Erythroblast (primary cell): ENCODE data around the gene VWA1.
A peak's percentile ranks its signal among the peaks of the same experiment; 100 is the strongest.

Experiments
- DNase-seq, 2 experiments: peaks; one replicate each; lab custom pipeline; 2025; lab: John Stamatoyannopoulos, UW
- GATA1 ChIP-seq: IDR thresholded peaks from 2 replicates; pipeline ENCODE4 v1.6.1; 2011; ENCODE audit warnings: low read depth, mild to moderate bottlenecking, control low read depth, low read length, moderate library complexity
- POLR2A ChIP-seq: IDR thresholded peaks from 2 replicates; pipeline ENCODE4 v1.6.1; 2011; ENCODE audit warnings: mild to moderate bottlenecking, low read length

The VWA1 gene

GRCh38 chr1:1435106-1435903 lies at the start of gene VWA1:
TSS of gene VWA1 (plus strand) at chr1:1435690. CDS start at chr1:1435749, 59 bp downstream.
- TF ChIP-seq POLR2A (no peak), GATA1 (no peak)
- peak; percentile 76 to 80 for DNase-seq

- no peak for DNase-seq
- no peak for TF ChIP-seq POLR2A
Measured at GRCh38 chr1:1385931-1386330, 49.6 kb upstream of the VWA1 start.

- TF ChIP-seq GATA1 = no peak
- TF ChIP-seq POLR2A = no peak
- DNase-seq = no peak
Measured at GRCh38 chr1:1387098-1388077, 48.1 kb upstream of the VWA1 start.

GRCh38 chr1:1388078-1388472 lies 47.4 kb upstream of the VWA1 start:
- DNase-seq = no peak
- TF ChIP-seq POLR2A = no peak
- TF ChIP-seq GATA1 = no peak

GRCh38 chr1:1390675-1391074 lies 44.8 kb upstream of the VWA1 start:
- no peak for TF ChIP-seq POLR2A
- TF ChIP-seq GATA1 = no peak
- DNase-seq = no peak

GRCh38 chr1:1391225-1391624 lies 44.3 kb upstream of the VWA1 start:
- DNase-seq = no peak
- no peak for TF ChIP-seq POLR2A
- TF ChIP-seq GATA1 = no peak

GRCh38 chr1:1393014-1393413 lies 42.5 kb upstream of the VWA1 start:
- TF ChIP-seq POLR2A = no peak
- no peak for DNase-seq

- TF ChIP-seq GATA1 (no peak), POLR2A (no peak)
Measured at GRCh38 chr1:1393428-1393827, 42.1 kb upstream of the VWA1 start.

GRCh38 chr1:1394116-1394515 lies 41.4 kb upstream of the VWA1 start:
- DNase-seq = no peak
- TF ChIP-seq GATA1 = no peak
- TF ChIP-seq POLR2A = no peak

More at GRCh38 chr1:1393428-1393827, 42.1 kb upstream of the VWA1 start:
- DNase-seq = no peak

GRCh38 chr1:1395166-1395565 lies 40.3 kb upstream of the VWA1 start:
- TF ChIP-seq GATA1 (no peak), POLR2A (no peak)
- DNase-seq = no peak

- DNase-seq = peak; percentile 73 to 84
- TF ChIP-seq GATA1 (no peak), POLR2A (no peak)
Measured at GRCh38 chr1:1397839-1398523, 37.5 kb upstream of the VWA1 start.

- TF ChIP-seq GATA1 (no peak), POLR2A (no peak)
- peak; percentile 57 to 67 for DNase-seq
Measured at GRCh38 chr1:1398677-1399186, 36.8 kb upstream of the VWA1 start.

GRCh38 chr1:1399187-1399871 lies 36.2 kb upstream of the VWA1 start, which contains the start of gene CCNL2:
TSS of gene CCNL2 (minus strand) at chr1:1399335. CDS start at chr1:1399306, 29 bp downstream.
- no peak for TF ChIP-seq GATA1
- TF ChIP-seq POLR2A = peak; percentile 75
- peak; percentile 99 to 100 for DNase-seq
